ENCODE data around the gene ADCY1.

ADCY1 gene

DNA sequence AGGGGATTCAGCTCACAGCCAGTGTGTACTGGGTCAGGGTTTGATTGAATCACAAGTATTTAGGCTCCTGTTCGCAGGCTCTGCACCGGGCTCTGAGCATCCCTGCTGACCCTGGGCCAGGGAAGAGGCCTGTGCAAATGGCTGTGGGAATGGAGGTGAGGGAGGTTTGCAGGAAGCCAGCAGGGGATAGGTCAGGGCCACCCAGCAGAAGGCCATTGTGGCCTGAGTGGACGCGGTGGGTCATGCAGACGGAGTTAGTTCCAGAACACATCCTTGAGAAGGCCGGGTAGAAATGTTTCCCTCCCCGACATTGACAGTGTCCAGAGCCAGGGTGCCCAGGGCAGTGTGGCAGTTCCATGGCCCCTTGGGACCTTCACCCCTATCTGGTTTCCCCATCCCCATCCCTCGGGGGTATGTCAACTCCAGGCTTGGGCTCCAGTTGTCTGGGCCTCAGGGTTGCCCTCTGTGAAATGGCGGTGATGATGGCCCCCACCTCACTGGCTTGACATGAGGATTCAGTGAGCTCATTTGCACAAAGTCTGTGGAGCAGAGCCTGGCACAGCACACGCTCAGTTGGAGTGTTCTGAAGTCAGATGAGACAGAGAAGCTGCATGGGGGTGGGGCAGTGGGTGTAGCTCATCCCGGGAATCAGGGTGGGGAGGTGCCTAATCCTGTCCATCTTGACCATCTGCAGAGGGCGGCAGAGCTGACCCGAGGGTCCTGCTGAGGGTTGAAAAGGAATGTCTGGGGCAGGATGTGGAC is 107.6 kb downstream of the ADCY1 start:
- DNase-seq = no peak

DNA sequence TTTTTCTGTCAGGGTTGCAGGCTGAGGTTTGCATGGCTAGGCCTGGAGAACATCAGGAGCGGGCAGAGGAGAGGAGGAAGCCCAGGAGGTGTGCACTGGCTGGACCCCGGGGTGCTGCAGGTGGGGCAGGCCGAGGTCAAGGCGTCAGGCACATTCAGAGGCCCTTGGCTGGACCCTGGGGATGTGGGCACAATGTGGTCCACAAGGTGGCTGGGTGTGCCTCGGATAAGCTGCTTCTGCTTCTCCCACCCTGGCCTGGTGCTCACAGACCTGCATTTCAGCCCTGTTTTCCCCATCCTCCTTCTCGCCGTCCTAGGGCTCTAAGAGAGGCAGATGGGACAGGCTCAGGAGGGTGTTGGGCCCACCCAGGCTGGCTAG is 108.2 kb downstream of the ADCY1 start:
- no peak for DNase-seq

DNA sequence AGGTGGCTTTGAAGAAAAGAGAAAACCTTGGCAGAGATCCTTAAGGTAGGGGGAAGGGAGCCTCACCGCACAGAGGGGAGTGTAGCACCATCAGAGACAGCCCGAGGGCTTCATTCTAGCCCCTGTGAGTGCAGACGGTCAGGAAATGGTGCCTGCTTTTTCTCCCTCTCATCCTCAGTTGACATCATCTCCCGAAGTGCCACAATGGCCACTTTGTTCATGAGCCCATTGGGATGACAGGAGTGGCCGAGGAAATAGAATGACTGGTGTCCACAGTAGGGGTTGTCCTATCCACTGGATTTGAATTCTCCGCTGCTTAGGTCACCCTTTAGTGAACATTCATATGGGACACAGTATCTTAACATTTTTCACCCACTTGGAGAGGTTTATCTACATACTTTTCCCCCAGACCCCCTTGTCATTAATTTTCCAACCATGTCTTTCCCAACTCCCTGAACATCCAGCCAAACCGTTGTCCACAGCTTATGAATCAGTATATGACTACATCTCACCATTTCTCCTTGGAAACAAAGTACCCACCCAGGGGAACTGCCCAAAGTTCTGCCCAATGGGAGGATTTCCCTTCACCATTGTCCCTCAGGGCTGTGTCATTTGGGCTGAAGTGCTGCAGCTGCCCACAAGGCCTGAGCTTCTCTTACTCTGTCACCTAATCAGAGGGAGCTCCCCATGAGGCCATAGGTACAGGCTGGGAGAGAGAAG is 108.8 kb downstream of the ADCY1 start:
- no peak for DNase-seq

- DNase-seq = no peak
These were observed 109.5 kb downstream of the ADCY1 start for GRCh38 chr7:45683556-45684148.

DNA sequence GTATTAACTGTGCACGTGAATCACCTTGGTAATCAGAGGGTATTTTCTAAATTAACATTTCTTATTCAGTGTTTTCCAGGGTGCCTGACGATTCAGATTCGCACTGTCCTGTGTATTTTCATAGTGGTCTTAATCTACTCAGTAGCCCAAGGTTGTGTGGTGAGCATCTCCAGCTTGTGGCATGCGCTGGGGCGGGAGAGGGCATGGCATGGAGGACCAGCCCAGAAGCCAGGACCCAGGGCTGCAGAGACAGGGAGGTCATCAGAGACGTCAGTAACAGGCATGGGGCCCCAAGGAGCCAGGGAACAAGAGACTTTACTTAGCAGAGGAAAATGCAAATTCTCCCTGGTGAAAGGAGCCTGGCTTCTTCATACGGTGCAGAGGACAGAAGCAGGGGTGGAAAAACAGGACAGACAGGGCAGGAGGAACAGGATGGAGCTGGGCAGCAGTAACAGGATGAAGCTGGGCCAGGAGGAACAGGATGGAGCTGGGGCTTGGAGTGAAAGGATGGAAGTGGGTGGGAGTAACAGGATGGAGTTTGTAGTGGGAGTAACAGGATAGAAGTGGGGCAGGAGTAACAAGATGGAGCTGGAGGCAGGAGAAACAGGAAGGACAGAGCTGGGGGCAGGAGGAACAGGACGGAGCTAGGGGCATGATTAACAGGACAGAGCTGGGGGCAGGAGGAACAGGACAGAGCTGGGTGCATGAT is 110.9 kb downstream of the ADCY1 start:
- no peak for DNase-seq

GRCh38 chr7:45685619-45686240 is 111.6 kb downstream of the ADCY1 start:
- DNase-seq = no peak

- DNase-seq = no peak
These were observed 112.4 kb downstream of the ADCY1 start for GRCh38 chr7:45686441-45687184.

DNA sequence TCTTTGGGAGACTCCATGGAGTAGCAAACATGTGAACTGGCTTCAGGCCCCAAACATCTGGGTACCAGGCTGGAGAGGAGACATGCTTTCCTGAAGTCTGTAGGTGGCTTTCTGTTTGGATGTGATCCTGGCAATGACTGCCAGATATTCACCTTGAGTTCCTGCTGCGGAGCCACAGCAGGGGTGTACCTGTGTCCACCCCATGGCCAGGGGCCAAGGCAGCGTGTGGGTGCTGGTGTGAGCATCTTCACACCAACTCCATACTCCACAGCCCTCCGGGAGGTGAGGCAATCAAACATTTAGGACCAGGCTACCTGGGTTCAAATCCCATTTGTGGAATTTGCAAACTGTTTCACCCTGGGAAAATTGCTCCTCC is 113.0 kb downstream of the ADCY1 start:
- no peak for DNase-seq

DNA sequence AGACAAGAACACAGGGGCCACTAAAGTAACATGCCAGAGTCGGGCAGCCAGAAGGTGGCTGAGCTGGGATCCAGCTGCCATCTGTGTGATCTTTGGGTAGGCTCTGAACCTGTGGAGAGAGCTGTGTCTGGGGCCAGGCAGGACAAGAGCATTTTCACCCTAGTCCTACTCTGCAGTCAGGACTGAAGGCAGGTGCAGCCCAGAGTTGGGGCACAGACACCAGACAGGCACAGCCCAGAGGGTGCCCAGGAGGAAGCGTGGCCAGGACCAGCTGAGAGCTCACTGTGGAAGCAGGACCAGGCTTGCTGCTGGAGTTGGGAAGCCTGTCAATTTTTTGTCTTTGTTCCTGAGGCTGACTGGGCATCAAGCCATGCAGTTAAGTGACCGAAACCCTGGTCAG is 113.6 kb downstream of the ADCY1 start:
- no peak for DNase-seq

DNA sequence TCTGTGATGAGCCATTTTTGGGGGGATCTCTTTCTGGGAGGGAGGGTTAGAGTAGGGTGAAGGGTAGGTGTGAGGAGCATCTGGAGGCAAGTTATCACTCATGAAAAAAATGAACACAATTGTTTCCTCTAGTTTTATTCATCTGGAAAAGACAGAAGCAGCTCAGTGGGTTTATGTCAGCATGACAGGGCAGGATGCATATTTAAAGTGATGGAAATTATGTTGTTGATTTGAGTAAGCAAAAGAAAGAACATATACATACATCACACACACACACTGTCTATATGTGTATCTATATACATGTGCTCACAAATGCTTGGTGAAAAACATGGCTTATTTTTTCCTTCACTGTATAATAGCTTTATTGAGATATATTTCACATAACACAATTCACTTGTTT is 114.2 kb downstream of the ADCY1 start:
- DNase-seq = no peak

- DNase-seq = no peak
These were observed 115.0 kb downstream of the ADCY1 start for GRCh38 chr7:45689011-45689796.

DNA sequence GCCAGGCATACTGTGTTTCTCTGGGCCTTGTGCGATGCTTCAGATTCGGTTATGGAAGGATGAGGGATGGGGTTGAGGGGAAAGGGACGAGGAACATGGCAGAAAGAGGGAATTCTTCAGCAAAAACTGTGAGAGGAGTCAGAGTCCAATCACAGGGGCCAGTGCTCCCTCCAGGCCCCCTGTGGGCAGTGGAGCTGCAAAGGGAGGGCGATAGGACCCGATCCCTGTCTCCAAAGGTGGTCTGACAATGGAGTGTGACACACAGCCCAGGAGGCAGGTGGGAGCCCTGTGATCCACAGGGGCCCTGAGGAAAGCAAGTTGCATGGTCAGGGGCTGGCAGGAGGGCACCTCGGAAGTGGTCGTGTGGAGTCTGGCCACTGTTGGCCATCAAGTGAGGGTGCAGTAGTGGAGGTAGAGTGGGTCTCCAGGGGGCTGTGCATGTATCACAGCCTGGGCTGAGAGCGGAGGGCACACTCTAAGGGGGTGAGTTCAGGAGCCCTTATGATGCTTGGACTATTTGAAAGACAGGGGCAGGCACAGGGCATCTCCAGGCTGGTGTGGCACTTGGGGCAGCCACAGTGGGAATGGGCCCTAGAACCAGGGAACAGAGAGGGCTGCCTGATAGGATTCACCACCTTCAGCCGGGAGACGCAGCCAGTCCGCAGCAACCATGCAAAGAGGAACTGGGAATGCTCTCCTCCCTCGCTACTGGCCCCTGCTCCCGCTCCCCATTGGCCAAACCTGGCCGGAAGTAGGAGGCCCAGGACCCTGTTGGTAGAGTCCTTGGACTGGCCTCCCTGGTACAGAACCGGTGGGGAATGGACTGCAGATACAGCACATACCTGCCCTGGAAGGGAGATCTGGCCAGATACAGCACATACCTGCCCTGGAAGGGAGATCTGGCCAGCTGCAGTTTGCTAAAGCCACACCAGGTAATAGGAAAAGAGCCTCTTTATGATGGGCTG is 115.9 kb downstream of the ADCY1 start:
- no peak for DNase-seq

- no peak for DNase-seq
These were observed 116.6 kb downstream of the ADCY1 start for GRCh38 chr7:45690762-45691150.

GRCh38 chr7:45691155-45691656 is 117.0 kb downstream of the ADCY1 start:
- no peak for DNase-seq

DNA sequence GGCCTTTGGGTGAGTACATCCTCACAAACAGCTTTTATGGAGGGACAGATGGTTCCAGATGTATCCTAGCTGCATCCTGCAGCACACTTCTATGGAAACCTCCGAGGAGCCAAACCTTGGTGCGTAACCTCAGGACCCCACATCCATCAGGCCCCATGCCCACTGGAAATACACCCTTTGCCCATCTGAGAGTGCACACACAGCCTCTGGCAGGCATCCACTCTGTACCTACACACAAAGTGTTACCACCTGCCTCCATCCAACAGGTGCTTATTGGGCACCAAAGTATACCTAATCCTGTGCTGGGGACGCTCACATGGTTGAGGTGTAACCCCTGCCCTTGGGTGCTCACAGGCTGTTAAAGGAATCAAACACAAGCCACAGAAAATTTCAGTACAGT is 117.9 kb downstream of the ADCY1 start:
- no peak for DNase-seq

DNA sequence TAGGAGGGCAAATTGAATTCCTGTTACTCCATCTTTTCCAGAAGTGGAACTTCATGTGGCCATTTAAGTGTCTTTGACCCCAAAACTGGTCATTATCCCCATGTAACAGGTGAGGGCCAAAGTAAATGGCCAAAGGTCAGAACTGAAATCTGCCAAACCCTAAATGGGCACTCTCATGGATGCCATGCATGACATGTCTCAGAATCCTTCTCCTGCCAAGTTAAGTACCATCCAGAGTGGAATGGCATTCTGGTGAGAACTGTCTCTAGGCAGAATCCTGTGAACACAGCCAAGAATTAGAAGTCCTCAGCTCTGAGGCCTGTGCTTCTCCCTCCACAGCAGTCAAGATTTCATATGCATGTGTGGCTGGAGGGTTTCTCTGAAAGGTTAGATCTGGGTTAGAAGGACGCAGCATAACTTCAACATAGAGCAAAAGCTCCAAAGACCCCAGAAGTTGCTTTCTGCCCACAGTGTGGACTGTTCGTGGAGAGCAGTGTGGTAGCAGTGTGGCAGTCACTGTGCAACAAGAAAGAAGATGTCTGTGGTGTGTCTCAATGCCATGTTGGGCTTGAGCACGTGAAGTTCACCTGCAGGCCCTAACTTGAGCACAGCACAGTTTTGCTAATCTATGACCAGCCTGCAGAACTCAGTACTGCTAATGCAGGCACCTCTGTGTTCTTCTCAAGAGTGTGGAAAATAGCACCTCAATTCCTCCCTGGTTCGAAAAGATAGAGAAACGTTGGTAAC is 121.3 kb downstream of the ADCY1 start:
- no peak for DNase-seq

DNA sequence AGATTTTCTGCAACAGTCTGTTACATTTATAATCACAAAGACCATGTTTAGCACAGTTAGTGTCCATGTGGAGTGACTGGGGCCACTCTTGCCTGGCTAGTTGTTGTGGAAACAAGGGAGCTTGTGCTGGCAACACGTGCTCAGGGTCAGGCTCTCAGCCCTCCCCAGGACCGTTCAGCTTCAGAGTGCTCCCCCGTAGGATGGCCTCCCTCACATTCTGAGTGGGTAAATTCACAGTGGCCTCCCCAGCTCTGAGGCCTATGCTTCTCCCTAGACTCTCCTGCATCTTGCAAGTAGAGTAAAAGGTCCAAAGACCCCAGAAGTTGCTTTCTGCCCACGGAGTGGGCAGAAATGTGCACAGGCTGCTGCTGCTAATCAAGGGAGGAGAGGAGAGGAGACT is 122.3 kb downstream of the ADCY1 start:
- DNase-seq = no peak

- DNase-seq = no peak
These were observed 123.5 kb downstream of the ADCY1 start for GRCh38 chr7:45697576-45698136.

Measured in NCI-H748 treated with DMSO at 0.1 percent for 48 hours (cell line).